Measurements from ENCODE around the gene TNFRSF12A. TPM values are rescaled to one million over a fixed set of nuclear protein-coding genes. Genes with fewer than 3 reads are reported as not detected.

TNFRSF12A gene
- total and polyA plus RNA-seq, 12 donors, result 28.0 to 740 (median 108) TPM

DNA sequence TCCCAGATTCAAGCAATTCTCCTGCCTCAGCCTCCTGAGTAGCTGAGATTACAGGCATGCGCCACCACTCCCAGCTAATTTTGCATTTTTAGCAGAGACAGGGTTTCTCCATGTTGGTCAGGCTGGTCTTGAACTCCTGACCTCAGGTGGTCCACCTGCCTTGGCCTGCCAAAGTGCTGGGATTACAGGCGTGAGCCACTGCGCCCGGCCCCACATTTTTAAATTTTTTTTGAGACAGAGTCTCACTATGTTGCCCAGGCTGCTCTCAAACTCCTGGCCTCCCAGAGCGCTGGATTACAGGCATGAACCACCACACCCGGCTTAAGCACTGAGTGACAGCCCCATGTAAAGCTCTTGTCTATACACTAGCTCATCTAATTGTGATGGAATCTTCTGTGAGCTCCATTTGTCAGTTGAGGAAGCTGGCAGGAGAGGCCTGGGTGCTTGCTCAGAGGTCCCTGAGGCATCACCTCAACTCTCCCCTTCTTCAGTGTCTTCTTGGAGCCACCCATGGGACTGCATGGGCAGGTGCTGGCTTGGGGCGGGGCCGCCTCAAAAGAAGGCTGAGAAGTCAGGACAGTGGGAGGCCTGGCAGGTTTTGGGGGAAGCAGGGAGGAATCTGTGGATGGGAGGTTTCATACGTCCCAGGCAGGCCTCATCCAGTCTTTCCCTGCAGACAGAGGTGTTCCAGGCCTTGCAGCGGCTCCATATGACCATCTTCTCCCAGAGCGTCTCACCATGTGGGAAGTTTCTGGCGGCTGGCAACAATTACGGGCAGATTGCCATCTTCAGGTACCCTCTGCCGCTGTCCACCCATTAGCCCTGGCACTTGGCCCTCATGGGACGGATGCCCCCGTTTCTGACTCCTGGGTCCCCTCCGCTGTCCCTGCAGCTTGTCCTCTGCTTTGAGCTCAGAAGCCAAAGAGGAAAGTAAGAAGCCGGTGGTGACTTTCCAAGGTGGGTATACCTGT, 5.1 kb downstream of the TNFRSF12A start:
- Histone ChIP-seq H3K27ac (no peak overlapping the region), H3K4me3 (no peak overlapping the region), H3K36me3 (peaks cover 0 to 25% (median 17%) of the 10 kb centered on the region in 9 donors), H3K27me3 (peaks cover 0 to 20% (median 17%) of the 10 kb centered on the region in 7 donors), H3K4me1 (peaks cover 29 to 70% (median 49%) of the 10 kb centered on the region in 9 donors), H3K9me3 (no peaks in the 10 kb centered on the region)
- no peak for DNase-seq
- TF ChIP-seq, protein P1, sequence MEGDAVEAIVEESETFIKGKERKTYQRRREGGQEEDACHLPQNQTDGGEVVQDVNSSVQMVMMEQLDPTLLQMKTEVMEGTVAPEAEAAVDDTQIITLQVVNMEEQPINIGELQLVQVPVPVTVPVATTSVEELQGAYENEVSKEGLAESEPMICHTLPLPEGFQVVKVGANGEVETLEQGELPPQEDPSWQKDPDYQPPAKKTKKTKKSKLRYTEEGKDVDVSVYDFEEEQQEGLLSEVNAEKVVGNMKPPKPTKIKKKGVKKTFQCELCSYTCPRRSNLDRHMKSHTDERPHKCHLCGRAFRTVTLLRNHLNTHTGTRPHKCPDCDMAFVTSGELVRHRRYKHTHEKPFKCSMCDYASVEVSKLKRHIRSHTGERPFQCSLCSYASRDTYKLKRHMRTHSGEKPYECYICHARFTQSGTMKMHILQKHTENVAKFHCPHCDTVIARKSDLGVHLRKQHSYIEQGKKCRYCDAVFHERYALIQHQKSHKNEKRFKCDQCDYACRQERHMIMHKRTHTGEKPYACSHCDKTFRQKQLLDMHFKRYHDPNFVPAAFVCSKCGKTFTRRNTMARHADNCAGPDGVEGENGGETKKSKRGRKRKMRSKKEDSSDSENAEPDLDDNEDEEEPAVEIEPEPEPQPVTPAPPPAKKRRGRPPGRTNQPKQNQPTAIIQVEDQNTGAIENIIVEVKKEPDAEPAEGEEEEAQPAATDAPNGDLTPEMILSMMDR (IDR thresholded peaks at IDR 0.05), result no peak
- WGBS, 2 donors, result 94 to 96% methylated on average over 18 of the region's 18 CpGs
- intact Hi-C loops (cut with DNase I), result no loop called here
- ATAC-seq, result no peak

DNA sequence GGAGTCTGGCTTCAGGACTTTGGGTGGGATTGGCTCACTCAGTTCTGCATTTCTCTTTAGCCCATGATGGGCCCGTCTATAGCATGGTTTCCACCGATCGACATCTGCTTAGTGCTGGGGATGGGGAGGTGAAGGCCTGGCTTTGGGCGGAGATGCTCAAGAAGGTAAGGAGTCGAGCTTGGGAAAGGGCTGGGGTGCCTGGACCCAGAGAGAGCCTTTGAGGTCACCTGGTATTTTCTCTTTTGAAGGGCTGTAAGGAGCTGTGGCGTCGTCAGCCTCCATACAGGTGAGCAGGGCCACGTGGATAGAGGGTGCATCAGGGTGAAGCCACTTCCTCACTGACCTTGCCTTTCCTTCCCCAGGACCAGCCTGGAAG, 5.8 kb downstream of the TNFRSF12A start:
- DNase-seq, result no peak
- no peak overlapping the region for H3K27ac ChIP-seq
- ATAC-seq, result no peak
- H3K36me3 ChIP-seq, result peaks cover 0 to 25% (median 17%) of the 10 kb centered on the region in 9 donors
- WGBS, 2 donors, result 95% methylated on average over 8 of the region's 8 CpGs
- H3K9me3 ChIP-seq, result no peaks in the 10 kb centered on the region
- TF ChIP-seq, protein P1 (IDR thresholded peaks at IDR 0.05), result no peak
- H3K4me1 ChIP-seq, result peaks cover 29 to 64% (median 45%) of the 10 kb centered on the region in 9 donors
- H3K27me3 ChIP-seq, result peaks cover 5 to 27% (median 24%) of the 10 kb centered on the region in 7 donors
- H3K4me3 ChIP-seq, result no peak overlapping the region
- intact Hi-C loops (cut with DNase I), result no loop called here

DNA sequence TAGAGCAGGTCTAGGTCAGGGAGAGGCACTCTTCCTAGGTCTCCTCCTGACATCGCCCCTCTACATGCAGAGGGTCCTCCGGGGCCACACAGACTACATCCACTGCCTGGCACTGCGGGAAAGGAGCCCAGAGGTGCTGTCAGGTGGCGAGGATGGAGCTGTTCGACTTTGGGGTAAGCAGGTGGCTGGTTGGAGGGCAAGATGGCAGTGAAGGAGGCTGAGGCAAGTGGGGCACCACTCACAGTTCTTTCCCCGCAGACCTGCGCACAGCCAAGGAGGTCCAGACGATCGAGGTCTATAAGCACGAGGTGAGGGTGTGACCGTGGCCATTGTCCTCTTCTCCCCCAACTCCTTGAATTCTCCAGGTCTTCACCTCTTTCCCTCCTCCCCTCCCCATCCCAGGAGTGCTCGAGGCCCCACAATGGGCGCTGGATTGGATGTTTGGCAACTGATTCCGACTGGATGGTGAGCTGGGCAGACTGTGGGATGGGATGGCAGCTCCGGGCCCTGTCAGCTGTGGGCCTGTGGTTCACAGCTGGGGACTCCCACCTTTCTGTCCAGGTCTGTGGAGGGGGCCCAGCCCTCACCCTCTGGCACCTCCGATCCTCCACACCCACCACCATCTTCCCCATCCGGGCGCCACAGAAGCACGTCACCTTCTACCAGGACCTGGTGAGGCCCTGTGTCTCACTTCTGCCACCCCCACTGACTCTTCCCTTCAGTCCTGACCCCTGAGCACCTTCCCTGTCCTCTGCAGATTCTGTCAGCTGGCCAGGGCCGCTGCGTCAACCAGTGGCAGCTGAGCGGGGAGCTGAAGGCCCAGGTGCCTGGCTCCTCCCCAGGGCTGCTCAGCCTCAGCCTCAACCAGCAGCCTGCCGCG, 6.7 kb downstream of the TNFRSF12A start:
- intact Hi-C loops (cut with DNase I), result no loop called here
- Histone ChIP-seq H3K27me3 (peaks cover 5 to 34% (median 31%) of the 10 kb centered on the region in 7 donors), H3K4me3 (no peak overlapping the region), H3K27ac (no peak overlapping the region), H3K36me3 (peaks cover 0 to 25% (median 17%) of the 10 kb centered on the region in 9 donors), H3K4me1 (peaks cover 22 to 56% (median 36%) of the 10 kb centered on the region in 9 donors), H3K9me3 (no peaks in the 10 kb centered on the region)
- ATAC-seq, result no peak
- TF ChIP-seq, protein P1 (IDR thresholded peaks at IDR 0.05), result no peak
- no peak for DNase-seq
- WGBS, 2 donors, result 96 to 97% methylated on average over 24 of the region's 24 CpGs

DNA sequence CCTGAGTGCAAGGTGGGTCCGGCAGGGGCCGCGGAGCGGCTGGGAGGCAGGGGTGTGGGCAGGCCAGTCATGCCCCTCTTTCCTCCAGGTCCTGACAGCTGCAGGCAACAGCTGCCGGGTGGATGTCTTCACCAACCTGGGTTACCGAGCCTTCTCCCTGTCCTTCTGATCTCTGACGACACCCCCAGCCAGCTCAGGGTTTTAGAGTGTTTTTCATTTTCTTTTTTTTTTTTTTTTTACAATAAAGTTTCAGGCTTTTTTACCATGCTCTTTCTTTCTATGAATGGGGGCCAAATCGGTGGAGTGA, 7.3 kb downstream of the TNFRSF12A start:
- Histone ChIP-seq H3K27ac (no peak overlapping the region), H3K4me3 (no peak overlapping the region), H3K36me3 (peaks cover 0 to 25% (median 17%) of the 10 kb centered on the region in 9 donors), H3K4me1 (peaks cover 18 to 50% (median 30%) of the 10 kb centered on the region in 9 donors), H3K27me3 (peaks cover 5 to 39% (median 36%) of the 10 kb centered on the region in 7 donors), H3K9me3 (no peaks in the 10 kb centered on the region)
- TF ChIP-seq, protein P1 (IDR thresholded peaks at IDR 0.05), result no peak
- WGBS, 2 donors, result 91 to 92% methylated on average over 8 of the region's 8 CpGs
- DNase-seq (no peak), ATAC-seq (no peak)
- intact Hi-C loops (cut with DNase I), result no loop called here

All from heart right ventricle (tissue), 16 donors.